GM21515 (cell line): Measurements from ENCODE around the gene INF2.

Experiments used
- ATAC-seq: cut with Tn5 transposase; IDR thresholded peaks from one replicate; pipeline ENCODE4 v1.9.1; 2021; ENCODE audit not compliant: unreplicated experiment

The INF2 gene

GRCh38 chr14:104675447-104675846, 14.0 kb upstream of the INF2 start:
- no peak for ATAC-seq

- ATAC-seq, result no peak
Measured at GRCh38 chr14:104676130-104676693, 13.2 kb upstream of the INF2 start.

GRCh38 chr14:104676694-104677511, 12.5 kb upstream of the INF2 start:
- peak; percentile 15 for ATAC-seq

GRCh38 chr14:104677512-104678332, 11.7 kb upstream of the INF2 start:
- ATAC-seq, result peak; percentile 37

GRCh38 chr14:104678346-104678745, 11.1 kb upstream of the INF2 start:
- ATAC-seq, result peak; percentile 2

- ATAC-seq, result no peak
Measured at GRCh38 chr14:104678901-104679705, 10.3 kb upstream of the INF2 start.

GRCh38 chr14:104680056-104680805, 9.2 kb upstream of the INF2 start:
- no peak for ATAC-seq

GRCh38 chr14:104680806-104681688, 8.4 kb upstream of the INF2 start:
- ATAC-seq, result peak; percentile 32

GRCh38 chr14:104681689-104682074, 7.7 kb upstream of the INF2 start:
- no peak for ATAC-seq

GRCh38 chr14:104682107-104682593, 7.3 kb upstream of the INF2 start:
- no peak for ATAC-seq

- no peak for ATAC-seq
Measured at GRCh38 chr14:104683653-104684448, 5.6 kb upstream of the INF2 start.

GRCh38 chr14:104684449-104684821, 5.0 kb upstream of the INF2 start:
- no peak for ATAC-seq

- ATAC-seq, result no peak
Measured at GRCh38 chr14:104685216-104685997, 4.0 kb upstream of the INF2 start.

- ATAC-seq, result no peak
Measured at GRCh38 chr14:104685998-104686610, 3.3 kb upstream of the INF2 start.

GRCh38 chr14:104686624-104687517, 2.5 kb upstream of the INF2 start:
- no peak for ATAC-seq
